ENCODE results near the gene BEAN1.

DNA sequence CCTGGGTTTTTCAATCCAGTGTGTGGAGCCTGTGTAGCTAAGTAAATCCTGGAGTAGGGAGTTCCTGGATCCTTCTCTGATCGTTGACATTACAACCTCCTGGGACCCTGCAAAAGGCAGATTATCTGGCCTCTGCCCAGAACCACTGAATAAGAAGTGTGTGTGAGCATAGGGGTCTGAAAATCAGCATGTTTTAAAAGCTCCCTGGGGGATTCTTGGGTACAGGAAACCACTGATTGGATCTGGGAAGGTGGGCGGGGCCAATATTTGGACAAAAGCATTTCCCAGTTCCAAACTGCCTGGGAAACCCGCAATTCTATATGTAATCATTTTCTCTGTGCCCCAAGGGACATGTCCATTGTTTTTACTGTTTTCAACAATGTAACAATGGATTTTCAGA, 27.2 kb upstream of the BEAN1 start:
- TF ChIP-seq, protein P1, sequence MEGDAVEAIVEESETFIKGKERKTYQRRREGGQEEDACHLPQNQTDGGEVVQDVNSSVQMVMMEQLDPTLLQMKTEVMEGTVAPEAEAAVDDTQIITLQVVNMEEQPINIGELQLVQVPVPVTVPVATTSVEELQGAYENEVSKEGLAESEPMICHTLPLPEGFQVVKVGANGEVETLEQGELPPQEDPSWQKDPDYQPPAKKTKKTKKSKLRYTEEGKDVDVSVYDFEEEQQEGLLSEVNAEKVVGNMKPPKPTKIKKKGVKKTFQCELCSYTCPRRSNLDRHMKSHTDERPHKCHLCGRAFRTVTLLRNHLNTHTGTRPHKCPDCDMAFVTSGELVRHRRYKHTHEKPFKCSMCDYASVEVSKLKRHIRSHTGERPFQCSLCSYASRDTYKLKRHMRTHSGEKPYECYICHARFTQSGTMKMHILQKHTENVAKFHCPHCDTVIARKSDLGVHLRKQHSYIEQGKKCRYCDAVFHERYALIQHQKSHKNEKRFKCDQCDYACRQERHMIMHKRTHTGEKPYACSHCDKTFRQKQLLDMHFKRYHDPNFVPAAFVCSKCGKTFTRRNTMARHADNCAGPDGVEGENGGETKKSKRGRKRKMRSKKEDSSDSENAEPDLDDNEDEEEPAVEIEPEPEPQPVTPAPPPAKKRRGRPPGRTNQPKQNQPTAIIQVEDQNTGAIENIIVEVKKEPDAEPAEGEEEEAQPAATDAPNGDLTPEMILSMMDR (conservative IDR thresholded peaks at IDR 0.05 in 1 of 2, IDR thresholded peaks at IDR 0.05 in 1 of 2; ENCODE audit: extremely low read depth in 1 of 2, insufficient read depth in 1 of 2, low read depth in 1 of 2, low read length in 2 of 2): no peak
- no peak for TF ChIP-seq EZH2 (IDR thresholded peaks at IDR 0.05; ENCODE audit: borderline replicate concordance, low read length)
